Left cardiac atrium (tissue), 4 donors: ENCODE measurements around the gene HK1. TPM values are rescaled to one million over a fixed set of nuclear protein-coding genes. Genes with fewer than 3 reads are reported as not detected.
A peak's percentile ranks its signal among the peaks of the same experiment; 100 is the strongest.

ENCODE experiments used
- ATAC-seq, 2 donors: fragments of 200-7000 bp; cut with Tn5 transposase; one replicate each; pipeline ENCODE4 v1.9.1; 2020; ENCODE audit warnings: mild to moderate bottlenecking in 2 of 2, moderate library complexity in 2 of 2
- DNase-seq: peaks from one replicate; pipeline ENCODE4 v3.0.0-alpha.2; 2020
- intact Hi-C, 2 donors: fragments of 100-400 bp; cut with DNase I; formaldehyde crosslinking; loops; one replicate each; pipeline versions ENCODE4 v1.14.1 to v1.15.1; 2022 to 2023
- total RNA-seq, 2 donors: library from RNA; stranded (reverse); fragmentation: NEBNext Ultra II Directional; extraction: Animal tissue kit (Norgen Biotek cat#: 25700); gene quantifications; one replicate each; pipeline ENCODE4 v1.2.1, GENCODE V29; 2021
- donor health status: DM: no; HTN: yes; CAD: no.
- donor health status: DM: no; HTN: yes; CAD: no; lungs with severe emphysema.
- donor health status: DM: yes; HTN: yes; CAD: no.
- donor health status: Dilated cardiomyopathy.

HK1 gene
- total RNA-seq, 2 donors from 2014 or later, result 188 to 274 TPM

DNA sequence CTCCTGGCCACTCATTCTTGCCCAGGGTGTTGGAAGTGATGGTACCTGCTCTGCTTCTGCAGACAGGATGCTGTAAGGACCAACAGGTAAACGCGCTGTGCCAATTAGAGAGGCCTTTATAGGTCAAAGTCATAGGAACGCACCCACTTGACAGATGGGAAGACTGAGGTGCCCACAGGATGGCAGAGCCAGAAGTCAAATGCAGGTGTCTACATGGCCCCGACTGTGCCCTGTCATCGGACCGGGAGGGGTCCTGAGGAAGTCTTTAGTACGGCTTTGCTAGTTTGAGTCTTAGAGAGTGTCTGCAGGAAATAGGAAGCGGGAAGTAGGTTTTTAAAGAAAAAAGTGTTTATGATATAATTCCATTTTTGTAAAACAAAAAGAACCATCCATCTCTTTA, 57.3 kb downstream of the HK1 start:
- no peak for DNase-seq
- ATAC-seq, result no peak
- intact Hi-C loops, result no loop called here

- intact Hi-C loops, result no loop called here
- DNase-seq (no peak), ATAC-seq (no peak)
Measured at GRCh38 chr10:69336952-69337295, 58.6 kb downstream of the HK1 start.

GRCh38 chr10:69337296-69338132, 59.2 kb downstream of the HK1 start:
- DNase-seq (peak; percentile 60), ATAC-seq (peak; percentile 14 to 16)
- intact Hi-C loops, result no loop called here

DNA sequence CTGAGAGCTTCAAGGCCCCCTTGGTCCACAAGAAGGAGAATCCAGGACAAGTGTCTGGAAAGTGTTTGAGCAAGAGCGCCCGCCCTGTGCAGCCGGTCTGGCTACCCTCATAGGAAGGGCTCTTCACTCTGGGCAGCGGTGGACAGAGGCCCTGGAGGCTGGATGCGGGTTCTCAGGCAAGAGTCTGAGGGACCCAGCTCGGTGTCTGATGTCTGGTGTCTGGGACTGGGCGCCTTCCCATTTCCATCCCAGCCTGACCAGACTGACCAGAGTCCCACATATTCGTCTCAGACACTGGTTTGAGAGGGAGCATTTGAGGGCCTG, 59.8 kb downstream of the HK1 start:
- peak in 1 of 2 donors; percentile 5 for ATAC-seq
- DNase-seq, result no peak
- intact Hi-C loops, result no loop called here

- ATAC-seq, result peak in 1 of 2 donors; percentile 21
- intact Hi-C loops, result no loop called here
Measured at GRCh38 chr10:69338547-69339450, 60.5 kb downstream of the HK1 start.

DNA sequence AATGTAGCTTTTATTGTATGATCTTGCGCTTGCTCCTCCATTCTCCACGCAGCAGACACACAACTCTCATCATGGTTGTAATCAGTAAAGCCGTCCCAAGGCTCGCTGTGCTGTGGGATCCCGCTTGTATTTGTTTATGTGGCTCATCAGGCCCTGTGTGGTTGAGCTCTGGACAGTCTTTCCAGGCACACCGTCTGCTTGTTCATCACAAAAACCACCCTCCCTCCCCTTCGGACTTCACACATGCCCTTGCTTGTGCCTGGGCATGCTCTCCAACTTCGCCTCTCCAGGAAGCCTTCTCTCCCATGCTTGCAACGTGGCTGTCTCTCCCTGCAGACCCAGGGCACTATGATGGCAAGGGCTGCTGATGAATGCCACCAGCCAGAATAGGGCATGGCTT, 62.4 kb downstream of the HK1 start:
- DNase-seq, result no peak
- intact Hi-C loops, result no loop called here
- no peak for ATAC-seq

More at GRCh38 chr10:69338547-69339450, 60.5 kb downstream of the HK1 start:
- no peak for DNase-seq

GRCh38 chr10:69343905-69344304, 65.6 kb downstream of the HK1 start:
- DNase-seq (no peak), ATAC-seq (no peak)
- intact Hi-C loops, result no loop called here

DNA sequence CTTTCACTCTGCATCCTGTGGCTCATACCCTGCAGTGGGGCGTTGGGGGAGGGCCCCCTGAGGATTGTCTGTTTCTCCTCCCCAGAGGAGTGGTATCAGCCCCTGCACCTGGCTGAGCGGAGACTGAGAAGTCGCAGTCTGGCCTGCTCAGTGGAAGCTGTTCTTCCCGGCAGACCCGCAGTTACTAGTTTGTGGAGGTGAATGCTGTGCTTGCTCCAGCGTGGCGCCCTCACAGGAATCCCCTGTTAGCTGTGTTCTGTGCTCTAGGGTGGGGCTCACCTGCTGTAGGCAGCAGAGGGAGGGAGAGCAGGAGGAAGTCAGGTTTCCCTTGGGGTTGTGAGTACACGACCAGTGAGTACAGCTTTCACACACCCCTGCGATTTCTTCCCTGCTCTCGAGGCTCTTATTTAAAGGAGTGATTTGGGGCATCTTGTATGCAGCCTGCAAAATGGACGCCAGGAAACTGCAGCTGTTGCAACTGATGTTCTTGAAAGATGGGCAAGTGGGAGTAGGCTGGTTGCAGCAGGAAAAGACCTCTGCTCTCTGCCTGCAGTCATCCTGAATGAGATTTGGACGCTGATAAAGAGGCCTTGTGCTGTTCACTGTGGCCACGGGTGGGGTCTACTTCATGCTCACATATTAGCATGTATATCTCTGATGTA, 66.4 kb downstream of the HK1 start:
- no peak for ATAC-seq
- intact Hi-C loops, result no loop called here
- DNase-seq, result no peak

DNA sequence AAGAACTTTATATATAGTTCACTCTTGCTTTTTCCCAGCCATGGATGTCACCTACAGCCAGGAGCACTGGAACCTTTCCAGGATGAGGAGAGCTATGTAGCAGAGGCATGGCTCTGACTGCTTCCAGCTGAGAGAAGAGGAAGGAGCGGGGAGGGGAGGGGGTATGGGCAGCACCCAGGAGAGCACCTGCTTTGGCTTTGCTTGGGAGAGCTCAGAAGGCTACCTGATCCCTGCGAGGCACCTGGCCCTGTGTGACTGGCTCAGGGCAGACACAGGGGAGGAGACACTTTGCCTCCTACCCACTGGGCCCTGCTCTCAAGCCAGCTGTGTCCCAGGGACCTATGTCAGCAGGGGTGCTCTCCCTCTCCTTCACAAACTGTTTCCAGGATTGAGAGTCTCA, 67.1 kb downstream of the HK1 start:
- peak; percentile 19 to 28 for ATAC-seq
- intact Hi-C loops, result no loop called here
- DNase-seq, result no peak

- intact Hi-C loops, result no loop called here
- DNase-seq, result no peak
- ATAC-seq, result peak in 1 of 2 donors; percentile 14
Measured at GRCh38 chr10:69345890-69346474, 67.7 kb downstream of the HK1 start.

GRCh38 chr10:69346776-69347175, 68.5 kb downstream of the HK1 start:
- no peak for DNase-seq
- ATAC-seq, result peak in 1 of 2 donors; percentile 23
- intact Hi-C loops, result no loop called here

GRCh38 chr10:69348816-69349541, 70.7 kb downstream of the HK1 start:
- ATAC-seq, result peak; percentile 54 to 83

DNA sequence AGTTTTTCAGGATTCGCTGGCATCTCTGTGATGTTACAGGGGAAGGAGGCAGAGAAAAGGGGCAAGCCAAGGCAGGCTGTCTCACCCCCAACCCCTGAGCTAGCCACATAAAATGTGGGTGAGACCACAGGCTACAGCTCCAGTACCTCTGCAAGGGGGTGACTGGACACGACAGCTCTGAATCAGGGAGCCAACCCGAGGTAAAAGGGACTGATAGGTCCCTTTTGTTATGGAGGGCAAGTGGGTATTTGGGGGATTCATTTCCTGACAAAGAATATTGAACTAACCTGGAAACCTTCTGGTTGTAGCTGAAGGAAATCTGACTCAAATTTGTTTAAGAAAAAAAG, 71.2 kb downstream of the HK1 start:
- ATAC-seq (no peak), DNase-seq (no peak)
- intact Hi-C loops, result no loop called here

More at GRCh38 chr10:69348816-69349541, 70.7 kb downstream of the HK1 start:
- DNase-seq, result peak; percentile 76
- intact Hi-C loops, result no loop called here

GRCh38 chr10:69351589-69351988, 73.3 kb downstream of the HK1 start:
- intact Hi-C loops, result no loop called here
- no peak for ATAC-seq
- no peak for DNase-seq

GRCh38 chr10:69352569-69353264, 74.4 kb downstream of the HK1 start:
- ATAC-seq (peak in 1 of 2 donors; percentile 37), DNase-seq (no peak)
- intact Hi-C loops, result no loop called here

- intact Hi-C loops, result no loop called here
- DNase-seq (no peak), ATAC-seq (no peak)
Measured at GRCh38 chr10:69353977-69354635, 75.8 kb downstream of the HK1 start.

DNA sequence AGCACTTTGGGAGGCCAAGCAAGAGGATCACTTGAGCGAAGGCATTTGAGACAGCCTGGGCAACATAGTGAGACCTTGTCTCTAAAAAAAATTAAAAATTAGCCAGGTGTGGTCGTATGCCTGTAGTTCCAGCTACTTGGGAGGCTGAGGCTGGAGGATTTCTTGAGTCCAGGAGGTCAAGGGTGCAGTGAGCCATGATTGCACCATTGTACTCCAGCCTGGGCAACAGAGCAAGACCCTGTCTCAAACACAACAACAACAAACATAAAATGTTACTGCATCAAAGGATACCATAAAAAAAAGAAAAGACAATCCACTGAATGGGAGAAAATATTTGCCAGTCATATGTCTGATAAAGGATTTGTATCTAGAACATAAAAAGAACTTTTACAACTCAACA, 77.9 kb downstream of the HK1 start:
- ATAC-seq, result no peak
- intact Hi-C loops, result no loop called here
- DNase-seq, result no peak
